SK-N-SH treated with all-trans-retinoic acid at 6 μM for 48 hours (cell line): ENCODE data around the gene NTPCR.

ENCODE experiments used
- ESRRG ChIP-seq: fragments of 250-450 bp; sonication (Bioruptor Pico); IDR thresholded peaks from 2 replicates; pipeline ENCODE4 v1.6.1; 2021; ENCODE audit warnings: mild to moderate bottlenecking
- ZFP30 ChIP-seq: fragments of 450-650 bp; formaldehyde crosslinking; IDR thresholded peaks from 2 replicates; pipeline ENCODE4 v1.5.0; 2022; ENCODE audit warnings: mild to moderate bottlenecking, moderate library complexity
- TF ChIP-seq, protein P1 (sequence below): fragments of 250-450 bp; sonication (Bioruptor Pico); IDR thresholded peaks from 2 replicates; pipeline ENCODE4 v1.5.0; 2020; ENCODE audit warnings: mild to moderate bottlenecking, moderate library complexity
- TF ChIP-seq, protein P2 (sequence below): fragments of 250-450 bp; sonication (Bioruptor Pico); IDR thresholded peaks from 2 replicates; pipeline ENCODE4 v1.8.0; 2021; ENCODE audit warnings: low read depth, mild to moderate bottlenecking, moderate library complexity, borderline replicate concordance

DNA sequence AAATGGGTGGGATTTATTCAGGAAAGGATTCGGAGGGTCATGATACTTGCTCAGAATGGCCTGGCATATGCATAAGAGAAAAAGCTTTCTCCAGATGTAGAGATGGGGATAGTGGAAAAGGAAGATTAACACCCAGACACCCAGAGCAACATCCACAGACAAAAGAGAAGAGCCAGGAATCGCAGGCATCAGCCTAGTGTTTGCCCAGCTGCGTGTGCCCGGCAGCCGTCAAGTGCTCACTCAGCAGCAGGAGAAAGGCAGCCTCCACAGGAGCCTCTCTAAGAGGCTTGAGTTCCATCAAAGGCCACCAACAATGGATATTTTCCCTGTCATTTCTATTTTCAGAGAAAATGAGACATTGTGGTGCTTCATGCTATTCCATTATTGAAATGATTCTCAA lies 54.7 kb downstream of the NTPCR start:
- TF ChIP-seq, protein P1, sequence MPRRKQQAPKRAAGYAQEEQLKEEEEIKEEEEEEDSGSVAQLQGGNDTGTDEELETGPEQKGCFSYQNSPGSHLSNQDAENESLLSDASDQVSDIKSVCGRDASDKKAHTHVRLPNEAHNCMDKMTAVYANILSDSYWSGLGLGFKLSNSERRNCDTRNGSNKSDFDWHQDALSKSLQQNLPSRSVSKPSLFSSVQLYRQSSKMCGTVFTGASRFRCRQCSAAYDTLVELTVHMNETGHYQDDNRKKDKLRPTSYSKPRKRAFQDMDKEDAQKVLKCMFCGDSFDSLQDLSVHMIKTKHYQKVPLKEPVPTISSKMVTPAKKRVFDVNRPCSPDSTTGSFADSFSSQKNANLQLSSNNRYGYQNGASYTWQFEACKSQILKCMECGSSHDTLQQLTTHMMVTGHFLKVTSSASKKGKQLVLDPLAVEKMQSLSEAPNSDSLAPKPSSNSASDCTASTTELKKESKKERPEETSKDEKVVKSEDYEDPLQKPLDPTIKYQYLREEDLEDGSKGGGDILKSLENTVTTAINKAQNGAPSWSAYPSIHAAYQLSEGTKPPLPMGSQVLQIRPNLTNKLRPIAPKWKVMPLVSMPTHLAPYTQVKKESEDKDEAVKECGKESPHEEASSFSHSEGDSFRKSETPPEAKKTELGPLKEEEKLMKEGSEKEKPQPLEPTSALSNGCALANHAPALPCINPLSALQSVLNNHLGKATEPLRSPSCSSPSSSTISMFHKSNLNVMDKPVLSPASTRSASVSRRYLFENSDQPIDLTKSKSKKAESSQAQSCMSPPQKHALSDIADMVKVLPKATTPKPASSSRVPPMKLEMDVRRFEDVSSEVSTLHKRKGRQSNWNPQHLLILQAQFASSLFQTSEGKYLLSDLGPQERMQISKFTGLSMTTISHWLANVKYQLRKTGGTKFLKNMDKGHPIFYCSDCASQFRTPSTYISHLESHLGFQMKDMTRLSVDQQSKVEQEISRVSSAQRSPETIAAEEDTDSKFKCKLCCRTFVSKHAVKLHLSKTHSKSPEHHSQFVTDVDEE, result no peak
- TF ChIP-seq ESRRG, result no peak
- TF ChIP-seq, protein P2, sequence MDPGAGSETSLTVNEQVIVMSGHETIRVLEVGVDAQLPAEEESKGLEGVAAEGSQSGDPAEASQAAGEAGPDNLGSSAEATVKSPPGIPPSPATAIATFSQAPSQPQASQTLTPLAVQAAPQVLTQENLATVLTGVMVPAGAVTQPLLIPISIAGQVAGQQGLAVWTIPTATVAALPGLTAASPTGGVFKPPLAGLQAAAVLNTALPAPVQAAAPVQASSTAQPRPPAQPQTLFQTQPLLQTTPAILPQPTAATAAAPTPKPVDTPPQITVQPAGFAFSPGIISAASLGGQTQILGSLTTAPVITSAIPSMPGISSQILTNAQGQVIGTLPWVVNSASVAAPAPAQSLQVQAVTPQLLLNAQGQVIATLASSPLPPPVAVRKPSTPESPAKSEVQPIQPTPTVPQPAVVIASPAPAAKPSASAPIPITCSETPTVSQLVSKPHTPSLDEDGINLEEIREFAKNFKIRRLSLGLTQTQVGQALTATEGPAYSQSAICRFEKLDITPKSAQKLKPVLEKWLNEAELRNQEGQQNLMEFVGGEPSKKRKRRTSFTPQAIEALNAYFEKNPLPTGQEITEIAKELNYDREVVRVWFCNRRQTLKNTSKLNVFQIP (CRISPR knock-in tag), result no peak
- TF ChIP-seq ZFP30, result no peak
